HG02938 (cell line): ENCODE data around the gene SLC2A9.
A peak's percentile ranks its signal among the peaks of the same experiment; 100 is the strongest.

ENCODE experiments used
- ATAC-seq: cut with Tn5 transposase; IDR thresholded peaks from one replicate; pipeline ENCODE4 v1.9.1; 2021; ENCODE audit warnings: mild to moderate bottlenecking, moderate library complexity; ENCODE audit not compliant: unreplicated experiment

SLC2A9 gene

GRCh38 chr4:10021653-10022023 lies 341 bp upstream of the SLC2A9 start:
- ATAC-seq = no peak

- no peak for ATAC-seq
Observed at GRCh38 chr4:10020106-10020505, 1.2 kb downstream of the SLC2A9 start.

GRCh38 chr4:10019521-10020051 lies 1.7 kb downstream of the SLC2A9 start:
- ATAC-seq = no peak

- peak; percentile 98 for ATAC-seq
Observed at GRCh38 chr4:10018818-10019461, 2.4 kb downstream of the SLC2A9 start.

- no peak for ATAC-seq
Observed at GRCh38 chr4:10017037-10017893, 4.0 kb downstream of the SLC2A9 start.

- no peak for ATAC-seq
Observed at GRCh38 chr4:10016169-10016568, 5.1 kb downstream of the SLC2A9 start.

GRCh38 chr4:10015140-10015753 lies 6.0 kb downstream of the SLC2A9 start:
- no peak for ATAC-seq

- ATAC-seq = peak; percentile 59
Observed at GRCh38 chr4:10013722-10014121, 7.6 kb downstream of the SLC2A9 start.

- no peak for ATAC-seq
Observed at GRCh38 chr4:10011885-10012284, 9.4 kb downstream of the SLC2A9 start.

GRCh38 chr4:10011277-10011676 lies 10.0 kb downstream of the SLC2A9 start:
- no peak for ATAC-seq

- ATAC-seq = no peak
Observed at GRCh38 chr4:10009861-10010500, 11.3 kb downstream of the SLC2A9 start.

- no peak for ATAC-seq
Observed at GRCh38 chr4:10008609-10009005, 12.7 kb downstream of the SLC2A9 start.

- peak; percentile 56 for ATAC-seq
Observed at GRCh38 chr4:10007793-10008608, 13.3 kb downstream of the SLC2A9 start.

- ATAC-seq = peak; percentile 32
Observed at GRCh38 chr4:10007436-10007740, 13.9 kb downstream of the SLC2A9 start.

- no peak for ATAC-seq
Observed at GRCh38 chr4:10006601-10007435, 14.5 kb downstream of the SLC2A9 start.

GRCh38 chr4:10006231-10006600 lies 15.1 kb downstream of the SLC2A9 start:
- ATAC-seq = peak; percentile 30

- no peak for ATAC-seq
Observed at GRCh38 chr4:10005632-10006031, 15.7 kb downstream of the SLC2A9 start.

- ATAC-seq = peak; percentile 31
Observed at GRCh38 chr4:10003666-10004065, 17.6 kb downstream of the SLC2A9 start.

GRCh38 chr4:10002278-10002677 lies 19.0 kb downstream of the SLC2A9 start:
- ATAC-seq = no peak

GRCh38 chr4:10001757-10002156 lies 19.5 kb downstream of the SLC2A9 start:
- ATAC-seq = no peak
